ENCODE measurements around the gene ALPK3.
"Not testable (repeated sequence)": the region's sequence is repeated elsewhere in the genome, so short reads cannot be mapped to it uniquely, and the experiment has no call there.

ALPK3 gene

GRCh38 chr15:84876269-84876668 lies 59.1 kb downstream of the ALPK3 start:
- DNase-seq, result no peak

- not testable (repeated sequence) for DNase-seq
Measured at GRCh38 chr15:84877701-84878100, 60.5 kb downstream of the ALPK3 start.

GRCh38 chr15:84878504-84878903 lies 61.3 kb downstream of the ALPK3 start:
- peak; percentile 5 for DNase-seq

- no peak for DNase-seq
Measured at GRCh38 chr15:84879088-84879780, 62.1 kb downstream of the ALPK3 start.

GRCh38 chr15:84880007-84880406 lies 62.9 kb downstream of the ALPK3 start:
- DNase-seq, result no peak

- DNase-seq, result no peak
Measured at GRCh38 chr15:84880822-84881519, 63.8 kb downstream of the ALPK3 start.

- no peak for DNase-seq
Measured at GRCh38 chr15:84881520-84881830, 64.3 kb downstream of the ALPK3 start.

- no peak for DNase-seq
Measured at GRCh38 chr15:84883466-84883865, 66.3 kb downstream of the ALPK3 start.

GRCh38 chr15:84883916-84884781 lies 67.0 kb downstream of the ALPK3 start, which contains the start of gene SLC28A1:
Gene SLC28A1 (plus strand): TSS chr15:84884662. CDS start chr15:84887761, 3,099 bp downstream.
- no peak for DNase-seq

GRCh38 chr15:84885801-84886200 lies 68.6 kb downstream of the ALPK3 start:
- no peak for DNase-seq

- no peak for DNase-seq
Measured at GRCh38 chr15:84886211-84886983, 69.2 kb downstream of the ALPK3 start.

GRCh38 chr15:84886984-84887299 lies 69.8 kb downstream of the ALPK3 start:
- DNase-seq, result no peak

- DNase-seq, result no peak
Measured at GRCh38 chr15:84887938-84888337, 70.8 kb downstream of the ALPK3 start.

- DNase-seq, result no peak
Measured at GRCh38 chr15:84888639-84889038, 71.5 kb downstream of the ALPK3 start.

- DNase-seq, result no peak
Measured at GRCh38 chr15:84889313-84889990, 72.3 kb downstream of the ALPK3 start.

GRCh38 chr15:84889991-84890669 lies 73.0 kb downstream of the ALPK3 start:
- no peak for DNase-seq

- no peak for DNase-seq
Measured at GRCh38 chr15:84890670-84891162, 73.6 kb downstream of the ALPK3 start.

- no peak for DNase-seq
Measured at GRCh38 chr15:84891339-84891738, 74.2 kb downstream of the ALPK3 start.

- DNase-seq, result no peak
Measured at GRCh38 chr15:84892786-84893307, 75.7 kb downstream of the ALPK3 start.

- DNase-seq, result no peak
Measured at GRCh38 chr15:84893607-84894006, 76.5 kb downstream of the ALPK3 start.

- DNase-seq, result no peak
Measured at GRCh38 chr15:84894736-84895425, 77.7 kb downstream of the ALPK3 start.
